Fibroblast of peridontal ligament (primary cell): ENCODE results near the gene TTLL5.

Experiments
- DNase-seq: peaks from one replicate; pipeline ENCODE4 v3.0.0-alpha.2; 2010; ENCODE audit errors: extremely low read depth

TTLL5 gene

GRCh38 chr14:75861161-75861621 is 200.1 kb downstream of the TTLL5 start:
- DNase-seq, result peak; percentile 66

GRCh38 chr14:75863221-75863620 is 202.2 kb downstream of the TTLL5 start:
- no peak for DNase-seq

GRCh38 chr14:75864352-75864751 is 203.3 kb downstream of the TTLL5 start:
- DNase-seq, result peak; percentile 60

- DNase-seq, result peak; percentile 50
Measured at GRCh38 chr14:75865531-75865930, 204.5 kb downstream of the TTLL5 start.

GRCh38 chr14:75866970-75867369 is 205.9 kb downstream of the TTLL5 start:
- DNase-seq, result peak; percentile 38

DNA sequence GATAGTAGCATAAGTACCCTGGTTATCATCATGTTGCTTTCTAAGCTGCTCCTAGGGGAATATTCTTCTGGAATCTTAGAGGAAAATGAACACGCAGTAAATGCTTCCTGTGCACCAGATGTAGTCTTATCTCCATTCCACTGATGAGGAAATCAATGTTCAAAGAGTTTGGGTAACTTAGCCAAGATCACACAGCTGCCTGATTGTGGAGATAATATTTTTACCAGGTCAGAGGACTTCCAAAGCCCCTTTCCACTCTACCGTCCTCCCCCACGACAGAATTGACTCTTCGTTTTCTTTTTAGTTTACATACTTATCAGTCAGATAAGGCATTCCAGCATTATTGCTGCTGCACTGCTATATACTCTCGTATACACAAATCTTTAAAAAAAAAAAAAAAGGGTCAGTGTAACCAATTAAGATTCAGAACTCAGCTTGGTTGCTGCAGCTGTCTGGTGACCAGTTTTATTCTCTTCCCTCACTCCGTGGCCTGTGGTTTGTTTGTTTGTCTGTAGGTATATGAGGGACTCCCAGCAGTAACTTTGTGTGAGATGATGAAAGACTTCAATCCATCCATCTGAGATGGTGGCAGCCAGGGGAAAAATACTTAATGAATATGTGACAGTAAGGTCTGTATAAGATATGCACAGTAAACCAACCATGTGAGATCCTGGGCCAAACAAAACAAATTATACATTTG is 210.3 kb downstream of the TTLL5 start:
- no peak for DNase-seq

DNA sequence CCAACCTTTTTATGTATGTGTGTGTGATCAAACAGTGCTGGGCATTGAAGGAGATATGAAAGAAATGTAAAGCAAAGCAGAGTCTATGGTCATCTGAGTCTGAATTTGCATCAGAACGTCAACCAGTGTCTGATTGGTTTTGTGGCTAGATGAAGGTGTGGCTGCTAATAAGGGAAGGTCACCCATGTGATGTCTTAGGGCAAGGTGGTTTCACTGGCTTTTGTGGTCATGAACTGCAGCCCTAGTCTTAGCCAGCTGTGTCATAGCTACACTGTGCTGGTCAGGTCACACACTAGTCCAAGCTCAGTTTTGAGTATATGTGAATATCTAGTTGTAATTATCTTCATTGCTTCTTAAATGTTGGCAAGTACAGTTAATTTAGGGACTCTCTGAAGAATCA is 214.9 kb downstream of the TTLL5 start:
- DNase-seq, result no peak

- no peak for DNase-seq
Measured at GRCh38 chr14:75876530-75876929, 215.5 kb downstream of the TTLL5 start.

DNA sequence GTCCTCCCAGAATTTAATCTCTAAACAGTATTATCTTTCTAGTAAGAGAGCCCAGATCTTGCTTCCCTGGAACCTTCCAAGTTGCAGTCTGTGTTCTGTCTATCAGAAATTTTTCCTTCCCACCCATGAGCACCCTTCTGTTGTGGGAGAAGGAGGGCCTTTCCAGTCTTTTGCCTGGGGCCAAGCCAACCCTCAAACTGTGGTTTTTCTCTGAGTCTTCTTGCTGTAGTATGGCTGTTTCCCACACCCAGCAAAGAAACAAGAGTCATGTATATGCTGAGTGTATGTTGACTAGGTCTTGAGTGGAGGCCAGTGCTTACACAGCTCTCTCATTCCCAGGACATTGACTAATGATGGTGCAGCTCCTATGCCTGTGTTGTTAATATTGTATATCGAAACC is 216.2 kb downstream of the TTLL5 start:
- peak; percentile 97 for DNase-seq

DNA sequence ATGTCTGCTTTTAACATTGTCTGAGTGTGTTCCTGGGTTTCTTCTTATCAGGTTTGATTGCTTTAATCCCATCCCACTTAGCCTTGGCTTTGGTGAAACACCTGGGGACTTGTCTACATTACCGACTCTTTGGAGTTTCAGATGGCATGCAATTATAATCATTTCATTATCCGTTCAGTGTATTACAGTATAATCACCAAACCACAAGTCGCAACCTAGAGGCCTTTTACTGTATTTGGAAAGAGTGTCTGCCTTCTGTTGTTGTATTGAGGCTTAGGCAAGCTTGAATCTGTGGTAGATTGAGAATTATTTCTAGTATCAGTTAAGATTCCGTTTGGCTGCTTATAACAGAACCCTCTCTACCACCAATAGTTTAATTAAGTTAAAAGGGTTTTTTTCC is 216.8 kb downstream of the TTLL5 start:
- peak; percentile 67 for DNase-seq

DNA sequence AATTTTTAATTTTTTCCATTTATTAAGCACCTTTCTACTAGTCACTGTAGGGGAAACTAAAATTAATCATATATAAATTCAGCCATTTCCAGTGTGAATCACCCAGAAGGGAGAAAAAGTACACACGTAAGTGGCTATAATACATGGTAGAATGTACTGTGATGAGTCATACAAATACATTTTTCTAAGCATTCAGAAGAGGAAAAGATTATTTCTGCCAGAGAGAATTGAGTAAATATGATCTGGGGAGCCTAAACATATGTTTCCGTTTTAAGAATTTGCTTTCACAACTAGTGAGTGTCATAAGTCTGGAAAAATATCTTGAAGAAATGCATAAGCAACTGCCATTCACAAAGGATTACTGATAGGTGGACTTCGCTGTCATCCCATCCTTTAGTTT is 218.0 kb downstream of the TTLL5 start:
- peak; percentile 98 for DNase-seq

DNA sequence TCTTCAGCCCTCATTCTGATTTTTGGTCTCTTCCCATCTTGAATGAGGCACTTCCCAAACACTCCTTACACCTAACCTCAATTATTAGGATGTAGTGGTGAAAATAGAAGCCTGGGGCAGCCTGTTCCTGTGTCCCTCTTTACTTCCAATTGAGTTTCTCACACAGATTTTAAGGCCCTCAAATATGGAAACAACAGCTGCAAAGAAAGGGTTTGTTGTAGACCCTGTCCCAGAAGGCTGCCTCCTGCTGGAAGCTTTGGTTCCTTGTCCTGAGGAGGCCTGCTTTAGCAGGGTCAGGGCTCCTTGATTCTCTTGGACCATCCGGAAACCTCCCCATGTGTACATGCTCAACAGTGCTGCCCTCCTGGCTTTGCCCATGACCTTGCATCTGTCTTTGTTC is 219.5 kb downstream of the TTLL5 start:
- no peak for DNase-seq

DNA sequence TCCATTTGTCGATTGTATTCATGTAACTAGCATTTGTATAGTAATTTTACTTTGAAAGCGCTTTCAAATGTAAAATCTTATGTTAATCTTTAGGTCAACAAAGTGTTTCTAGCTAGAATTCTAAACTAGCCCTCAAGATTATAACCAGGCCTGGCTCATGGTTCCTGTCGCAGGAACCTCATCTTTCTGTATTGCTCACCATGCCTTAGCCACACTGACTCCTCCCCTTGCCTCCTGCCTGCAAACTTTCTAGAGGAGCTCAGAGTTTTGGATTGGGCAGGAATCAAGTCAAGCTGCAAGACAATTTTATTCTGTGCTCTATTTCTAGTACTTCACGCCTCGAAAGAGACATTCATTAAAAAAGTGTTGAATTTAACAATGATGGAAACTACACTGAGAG is 220.9 kb downstream of the TTLL5 start:
- DNase-seq, result peak; percentile 44

GRCh38 chr14:75884198-75884611 is 223.2 kb downstream of the TTLL5 start:
- DNase-seq, result peak; percentile 92

- peak; percentile 87 for DNase-seq
Measured at GRCh38 chr14:75885829-75886228, 224.8 kb downstream of the TTLL5 start.

GRCh38 chr14:75886636-75887348 is 225.7 kb downstream of the TTLL5 start:
- DNase-seq, result peak; percentile 61

- no peak for DNase-seq
Measured at GRCh38 chr14:75888945-75889344, 227.9 kb downstream of the TTLL5 start.

DNA sequence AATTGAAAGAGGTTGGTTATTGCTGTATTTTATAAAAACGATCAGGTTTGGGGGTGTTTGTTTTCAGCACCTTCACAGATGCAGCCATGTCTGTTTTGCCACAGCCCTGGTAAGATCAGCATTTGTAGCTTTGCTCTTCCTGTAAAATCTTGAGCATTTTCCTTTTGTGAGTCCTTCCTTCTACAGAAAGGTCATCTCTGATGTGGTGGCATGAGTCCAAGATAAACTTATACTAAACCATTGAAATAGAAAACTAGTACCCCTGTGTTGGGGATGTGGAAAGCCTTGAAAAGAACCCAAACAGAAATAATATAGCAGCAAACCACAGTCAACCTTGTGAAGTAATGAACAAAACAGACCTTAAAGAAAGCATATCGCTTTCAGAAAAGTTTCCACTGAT is 235.3 kb downstream of the TTLL5 start:
- DNase-seq, result peak; percentile 23

GRCh38 chr14:75904311-75904710 is 243.3 kb downstream of the TTLL5 start:
- no peak for DNase-seq

GRCh38 chr14:75905147-75905904 is 244.3 kb downstream of the TTLL5 start:
- DNase-seq, result peak; percentile 73

GRCh38 chr14:75906228-75906627 is 245.2 kb downstream of the TTLL5 start:
- no peak for DNase-seq

DNA sequence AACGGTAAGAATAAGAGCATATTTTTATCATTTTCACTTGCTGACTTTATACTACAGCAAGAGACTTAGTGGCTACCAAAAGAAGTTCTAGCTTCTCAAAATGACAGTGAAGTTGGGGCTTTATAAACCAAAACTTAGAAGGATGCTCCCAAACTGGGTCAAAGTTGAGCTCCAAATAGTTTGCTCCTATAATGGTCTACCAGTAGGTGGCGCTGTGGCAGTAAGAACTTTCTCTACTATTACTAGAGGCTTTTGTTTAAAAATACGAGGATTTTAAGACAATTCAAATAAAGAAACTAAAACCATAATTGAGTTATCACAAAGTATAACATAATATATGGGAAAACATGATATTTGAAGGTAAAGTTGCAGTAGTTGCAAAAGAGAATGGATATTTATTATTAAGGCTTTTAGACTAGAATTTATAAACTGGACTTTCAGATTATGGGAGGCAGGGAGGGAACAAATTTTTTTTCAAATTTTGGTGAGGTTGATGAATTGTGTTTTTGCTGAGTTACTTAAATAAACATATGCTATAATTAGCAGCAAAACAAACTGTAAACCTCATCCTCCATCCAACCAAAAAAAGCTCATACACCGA is 245.7 kb downstream of the TTLL5 start:
- DNase-seq, result peak; percentile 85
